Stimulated activated naive CD8-positive, alpha-beta T cell treated with anti-CD3 and anti-CD28 coated beads, Interleukin-15, Interleukin-2, amounts not matched to agents 100 ng/mL and 50 ng/mL, for 24 hours (primary cell): ENCODE measurements around the gene GCLM.
"Not testable (repeated sequence)": the region's sequence is repeated elsewhere in the genome, so short reads cannot be mapped to it uniquely, and the experiment has no call there.

ENCODE experiments used
- H3K27ac Mint-ChIP-seq: one replicate; pipeline ENCODE4 v1.8.0; 2021; ENCODE audit warnings: mild to moderate bottlenecking, mixed read lengths
- H3K27me3 Mint-ChIP-seq: one replicate; pipeline ENCODE4 v1.8.0; 2021; ENCODE audit warnings: mixed read lengths
- H3K36me3 Mint-ChIP-seq: one replicate; pipeline ENCODE4 v1.8.0; 2021; ENCODE audit warnings: low read depth, mixed read lengths
- H3K4me1 Mint-ChIP-seq: one replicate; pipeline ENCODE4 v1.8.0; 2021; ENCODE audit warnings: low read depth, mixed read lengths
- H3K4me3 Mint-ChIP-seq: one replicate; pipeline ENCODE4 v1.8.0; 2021; ENCODE audit warnings: mild to moderate bottlenecking, mixed read lengths
- H3K9me3 Mint-ChIP-seq: one replicate; pipeline ENCODE4 v1.8.0; 2021; ENCODE audit warnings: mixed read lengths

The GCLM gene, protein sequence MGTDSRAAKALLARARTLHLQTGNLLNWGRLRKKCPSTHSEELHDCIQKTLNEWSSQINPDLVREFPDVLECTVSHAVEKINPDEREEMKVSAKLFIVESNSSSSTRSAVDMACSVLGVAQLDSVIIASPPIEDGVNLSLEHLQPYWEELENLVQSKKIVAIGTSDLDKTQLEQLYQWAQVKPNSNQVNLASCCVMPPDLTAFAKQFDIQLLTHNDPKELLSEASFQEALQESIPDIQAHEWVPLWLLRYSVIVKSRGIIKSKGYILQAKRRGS

GRCh38 chr1:93909146-93910050 is at the start of gene GCLM:
Gene GCLM (minus strand): TSS chr1:93909430. CDS start chr1:93909163, 267 bp downstream.
- Mint-ChIP-seq H3K27me3 (peaks cover 5% of the 10 kb centered on the region), H3K4me3 (peak within 1 kb of the TSS; percentile 87), H3K4me1 (peaks cover 38% of the 10 kb centered on the region), H3K9me3 (no peaks in the 10 kb centered on the region), H3K27ac (peak within 1 kb of the TSS; percentile 85), H3K36me3 (no peaks in the 10 kb centered on the region)

GRCh38 chr1:93958726-93959100 is 49.5 kb upstream of the GCLM start:
- H3K9me3 Mint-ChIP-seq: peaks cover 33% of the 10 kb centered on the region
- H3K27ac Mint-ChIP-seq: no peak overlapping the region
- H3K36me3 Mint-ChIP-seq: peaks cover 9% of the 10 kb centered on the region
- H3K4me3 Mint-ChIP-seq: no peak overlapping the region
- H3K27me3 Mint-ChIP-seq: no peaks in the 10 kb centered on the region
- H3K4me1 Mint-ChIP-seq: no peaks in the 10 kb centered on the region

- H3K4me3 Mint-ChIP-seq: no peak overlapping the region
- peaks cover 9% of the 10 kb centered on the region for H3K36me3 Mint-ChIP-seq
- no peaks in the 10 kb centered on the region for H3K27me3 Mint-ChIP-seq
- H3K4me1 Mint-ChIP-seq: no peaks in the 10 kb centered on the region
- H3K27ac Mint-ChIP-seq: no peak overlapping the region
- H3K9me3 Mint-ChIP-seq: peaks cover 34% of the 10 kb centered on the region
Observed at GRCh38 chr1:93958032-93958725, 48.9 kb upstream of the GCLM start.

DNA sequence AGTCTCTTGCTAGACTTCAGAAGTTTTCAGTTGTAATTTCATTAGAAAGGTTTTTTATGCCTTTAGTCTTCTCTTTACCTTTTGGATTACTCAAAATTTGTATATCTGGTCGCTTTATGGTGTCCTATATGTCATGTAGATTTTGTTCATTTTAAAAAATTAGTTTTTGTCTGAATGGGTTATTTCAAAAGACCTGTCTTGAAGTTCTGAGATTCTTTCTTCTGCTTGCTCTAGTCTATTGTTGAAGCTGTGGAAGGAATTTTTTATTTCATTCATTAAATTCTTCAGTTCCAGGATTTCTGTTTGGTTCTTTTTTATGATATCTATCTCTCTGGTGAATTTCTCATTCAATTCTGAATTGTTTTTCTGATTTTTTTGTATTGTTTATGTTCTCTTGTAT is 46.5 kb upstream of the GCLM start:
- no peak overlapping the region for H3K4me3 Mint-ChIP-seq
- no peak overlapping the region for H3K27ac Mint-ChIP-seq
- peaks cover 9% of the 10 kb centered on the region for H3K36me3 Mint-ChIP-seq
- H3K4me1 Mint-ChIP-seq: no peaks in the 10 kb centered on the region
- no peaks in the 10 kb centered on the region for H3K27me3 Mint-ChIP-seq
- peaks cover 59% of the 10 kb centered on the region for H3K9me3 Mint-ChIP-seq

- H3K9me3 Mint-ChIP-seq: peaks cover 19% of the 10 kb centered on the region
- not testable (repeated sequence) for H3K27ac Mint-ChIP-seq, H3K36me3 Mint-ChIP-seq, H3K4me1 Mint-ChIP-seq, H3K4me3 Mint-ChIP-seq
- H3K27me3 Mint-ChIP-seq: peaks cover 11% of the 10 kb centered on the region
Observed at GRCh38 chr1:93947002-93947686, 37.9 kb upstream of the GCLM start.

GRCh38 chr1:93938461-93939145 is 29.4 kb upstream of the GCLM start:
- Mint-ChIP-seq H3K4me3 (no peak overlapping the region), H3K4me1 (no peaks in the 10 kb centered on the region), H3K27ac (no peak overlapping the region), H3K27me3 (no peaks in the 10 kb centered on the region), H3K36me3 (peaks cover 5% of the 10 kb centered on the region), H3K9me3 (peaks cover 15% of the 10 kb centered on the region)

DNA sequence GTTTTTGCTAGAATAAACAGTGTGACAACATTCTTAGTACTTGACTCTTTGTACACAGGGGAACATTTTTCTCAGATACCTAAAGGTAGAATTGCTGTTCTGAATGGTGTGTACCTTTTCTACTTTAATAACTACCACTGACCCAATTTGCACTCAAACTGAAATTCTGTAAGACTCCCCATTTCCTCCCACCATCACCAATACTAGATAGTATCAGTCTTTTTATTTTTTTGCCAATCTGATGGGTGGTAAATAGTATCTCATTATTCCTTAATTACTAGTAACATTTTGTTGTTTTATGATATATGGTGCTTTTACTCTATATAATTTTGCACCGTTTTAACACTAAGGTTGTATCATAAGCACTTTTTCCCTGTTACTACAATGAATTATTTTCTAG is 28.8 kb upstream of the GCLM start:
- H3K36me3 Mint-ChIP-seq: peaks cover 5% of the 10 kb centered on the region
- H3K27ac Mint-ChIP-seq: no peak overlapping the region
- H3K27me3 Mint-ChIP-seq: no peaks in the 10 kb centered on the region
- H3K4me1 Mint-ChIP-seq: no peaks in the 10 kb centered on the region
- no peak overlapping the region for H3K4me3 Mint-ChIP-seq
- peaks cover 15% of the 10 kb centered on the region for H3K9me3 Mint-ChIP-seq

DNA sequence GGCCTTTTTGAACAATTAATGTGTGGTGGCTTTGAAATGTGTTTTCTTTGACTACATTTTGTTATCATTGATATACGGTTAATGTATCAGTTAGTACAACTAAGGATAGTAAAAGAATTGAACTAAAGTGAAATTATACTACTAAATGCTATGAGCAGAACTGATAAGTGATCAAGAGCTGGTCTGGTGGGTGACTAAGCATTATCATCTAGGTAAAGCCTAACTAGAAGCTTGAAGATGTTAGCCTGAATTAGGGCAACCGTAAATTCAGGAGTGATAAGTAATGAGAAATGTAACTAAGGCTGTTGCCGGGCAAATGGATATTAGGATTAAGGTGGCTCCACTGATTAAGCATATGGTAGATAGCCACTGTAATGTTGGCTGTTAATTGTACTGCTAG is 16.0 kb upstream of the GCLM start:
- Mint-ChIP-seq H3K27ac (no peak overlapping the region), H3K36me3 (no peaks in the 10 kb centered on the region), H3K4me1 (no peaks in the 10 kb centered on the region), H3K27me3 (peaks cover 6% of the 10 kb centered on the region), H3K9me3 (peaks cover 12% of the 10 kb centered on the region), H3K4me3 (no peak overlapping the region)

GRCh38 chr1:93919780-93920179 is 10.6 kb upstream of the GCLM start:
- Mint-ChIP-seq H3K4me1 (no peaks in the 10 kb centered on the region), H3K27ac (no peak overlapping the region), H3K9me3 (no peaks in the 10 kb centered on the region), H3K4me3 (no peak overlapping the region), H3K27me3 (no peaks in the 10 kb centered on the region), H3K36me3 (no peaks in the 10 kb centered on the region)

DNA sequence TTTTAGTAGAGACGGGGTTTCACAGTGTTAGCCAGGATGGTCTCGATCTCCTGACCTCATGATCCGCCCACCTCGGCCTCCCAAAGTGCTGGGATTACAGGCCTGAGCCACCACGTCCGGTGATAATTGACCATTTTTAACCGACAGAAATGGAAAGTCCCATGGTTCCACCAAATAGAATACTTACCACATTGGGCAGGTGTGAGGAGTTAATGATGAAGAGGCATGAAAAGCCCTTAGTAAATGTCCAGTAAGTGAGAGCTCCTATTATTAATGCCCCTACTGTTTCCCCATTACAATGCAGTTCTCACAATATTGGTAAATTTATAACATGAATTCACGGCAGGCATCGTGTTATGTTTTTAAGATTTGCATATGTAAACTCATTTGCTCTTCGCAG is 8.1 kb upstream of the GCLM start:
- H3K4me1 Mint-ChIP-seq: no peaks in the 10 kb centered on the region
- no peak overlapping the region for H3K27ac Mint-ChIP-seq
- no peaks in the 10 kb centered on the region for H3K9me3 Mint-ChIP-seq
- H3K36me3 Mint-ChIP-seq: no peaks in the 10 kb centered on the region
- peaks cover 5% of the 10 kb centered on the region for H3K27me3 Mint-ChIP-seq
- H3K4me3 Mint-ChIP-seq: no peak overlapping the region

- not testable (repeated sequence) for H3K27ac Mint-ChIP-seq, H3K4me3 Mint-ChIP-seq, H3K36me3 Mint-ChIP-seq, H3K27me3 Mint-ChIP-seq, H3K9me3 Mint-ChIP-seq
- peaks cover 28% of the 10 kb centered on the region for H3K4me1 Mint-ChIP-seq
Observed at GRCh38 chr1:93910880-93911279, 1.6 kb upstream of the GCLM start.

DNA sequence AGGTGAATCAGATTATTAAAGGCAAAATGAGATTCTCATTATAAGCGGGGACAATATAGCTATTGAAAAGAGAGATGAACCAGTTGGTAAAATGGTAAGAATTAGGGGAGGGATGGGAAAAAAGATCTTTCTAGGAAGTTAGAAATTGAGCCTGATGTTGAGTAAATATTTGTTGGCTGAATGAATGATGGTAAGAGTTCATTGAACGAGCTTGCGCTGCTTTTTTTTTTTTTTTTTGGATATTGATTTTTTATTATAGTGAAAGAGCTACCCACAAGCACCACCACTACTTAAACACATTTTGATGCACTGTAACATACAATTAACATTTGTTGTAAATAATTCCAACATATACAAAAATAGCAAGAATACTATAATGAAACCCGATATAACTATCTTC is 1.1 kb upstream of the GCLM start:
- H3K27me3 Mint-ChIP-seq: peaks cover 5% of the 10 kb centered on the region
- peak overlapping the region; percentile 83 for H3K27ac Mint-ChIP-seq
- no peaks in the 10 kb centered on the region for H3K36me3 Mint-ChIP-seq
- H3K9me3 Mint-ChIP-seq: no peaks in the 10 kb centered on the region
- peak overlapping the region; percentile 85 for H3K4me3 Mint-ChIP-seq
- peaks cover 30% of the 10 kb centered on the region for H3K4me1 Mint-ChIP-seq

DNA sequence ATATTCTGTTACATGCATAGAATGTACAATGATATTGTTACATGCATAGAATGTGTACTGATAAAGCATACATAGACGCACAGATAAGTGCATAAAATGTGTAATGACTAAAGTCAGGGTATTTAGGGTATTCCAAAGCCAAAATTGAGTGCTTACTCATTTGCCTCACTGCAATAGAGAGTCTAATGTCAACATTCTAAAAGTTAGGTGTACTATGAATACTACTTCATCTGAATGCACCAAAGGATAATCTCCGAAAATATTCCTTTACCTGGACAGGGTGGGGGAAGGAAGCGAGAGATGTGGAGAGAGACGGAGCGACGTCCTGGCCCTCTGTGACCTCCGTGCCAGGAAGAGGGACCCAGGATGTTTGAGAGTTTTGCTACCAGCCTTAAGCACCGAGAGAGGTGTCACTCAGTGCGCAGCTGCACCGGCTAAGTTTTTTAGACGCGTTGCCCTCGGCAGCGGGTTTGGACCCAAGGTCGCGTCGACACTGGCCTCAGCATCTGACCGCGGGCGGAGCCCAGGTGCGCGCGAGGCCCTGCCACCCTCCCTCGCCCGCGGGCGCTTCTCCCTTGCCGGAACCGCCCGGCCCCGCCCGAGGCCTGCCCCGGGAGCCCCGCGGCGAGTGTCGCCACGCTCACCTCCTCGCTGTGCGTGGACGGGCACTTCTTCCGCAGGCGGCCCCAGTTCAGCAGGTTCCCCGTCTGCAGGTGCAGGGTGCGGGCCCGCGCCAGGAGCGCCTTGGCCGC is 660 bp downstream of the GCLM start:
- Mint-ChIP-seq H3K4me3 (peak overlapping the region; percentile 87), H3K9me3 (no peaks in the 10 kb centered on the region), H3K4me1 (peaks cover 46% of the 10 kb centered on the region), H3K36me3 (no peaks in the 10 kb centered on the region), H3K27me3 (peaks cover under 1% of the 10 kb centered on the region), H3K27ac (peak overlapping the region; percentile 85)

DNA sequence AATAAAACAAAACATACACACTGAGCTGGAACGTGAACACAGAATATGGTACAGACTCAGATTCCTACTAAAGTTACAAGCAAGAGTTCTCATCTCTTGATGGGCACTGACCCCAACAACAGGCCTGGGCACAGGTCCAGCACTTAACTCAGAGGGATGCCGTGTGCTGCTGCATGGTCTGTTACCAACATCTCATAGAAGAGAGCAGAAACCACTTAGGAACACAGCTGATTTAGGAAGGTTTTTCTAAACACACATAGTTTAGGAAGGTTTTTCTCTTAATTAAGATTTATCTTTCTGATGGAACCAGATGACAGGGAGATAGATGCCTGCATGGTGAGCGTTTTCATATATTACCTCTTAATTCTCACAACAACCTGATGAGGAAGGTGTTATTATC is 1.5 kb downstream of the GCLM start:
- H3K27me3 Mint-ChIP-seq: no peaks in the 10 kb centered on the region
- peaks cover 46% of the 10 kb centered on the region for H3K4me1 Mint-ChIP-seq
- peaks cover 1% of the 10 kb centered on the region for H3K36me3 Mint-ChIP-seq
- peak overlapping the region; percentile 57 for H3K27ac Mint-ChIP-seq
- H3K9me3 Mint-ChIP-seq: no peaks in the 10 kb centered on the region
- peak overlapping the region; percentile 87 for H3K4me3 Mint-ChIP-seq
